Thyroid gland (tissue), 4 donors: ENCODE data around the gene TRAK1. TPM values are rescaled to one million over a fixed set of nuclear protein-coding genes. Genes with fewer than 3 reads are reported as not detected.

Experiments used
- DNase-seq, 2 donors: peaks; one replicate each; pipeline ENCODE4 v3.0.0-alpha.2; 2019
- H3K27ac ChIP-seq, 3 donors: fragments of 200-600 bp; sonication (generic); 1 replicate in 2 of 3; 2 replicates in 1 of 3; pipeline ENCODE4 v1.5.1; 2016 to 2019; ENCODE audit warnings: mild to moderate bottlenecking in 1 of 3, moderate library complexity in 1 of 3
- H3K27me3 ChIP-seq: fragments of 200-600 bp; sonication (generic); one replicate; pipeline ENCODE4 v1.5.1; 2019
- H3K36me3 ChIP-seq, 2 donors: fragments of 200-600 bp; sonication (generic); one replicate each; pipeline ENCODE4 v1.5.1; 2016 to 2019
- H3K4me1 ChIP-seq, 2 donors: fragments of 200-600 bp; sonication (generic); one replicate each; pipeline ENCODE4 v1.5.1; 2017 to 2019
- H3K4me3 ChIP-seq, 3 donors: fragments of 200-600 bp; sonication (generic); replicated peaks in 1 of 3; 1 replicate in 2 of 3; 2 replicates in 1 of 3; pipeline ENCODE4 v1.5.1; 2016; ENCODE audit warnings: mild to moderate bottlenecking in 1 of 3
- H3K9me3 ChIP-seq: fragments of 200-600 bp; sonication (generic); one replicate; pipeline ENCODE4 v1.5.1; 2017
- POLR2A ChIP-seq, 2 donors: fragments of 450-650 bp; IDR thresholded peaks; one replicate each; pipeline ENCODE4 v1.6.1; 2017; ENCODE audit warnings: antibody characterized with exemption in 2 of 2, mild to moderate bottlenecking in 2 of 2, moderate library complexity in 1 of 2
- WGBS, 2 donors: methylation state at CpG; one replicate each; pipeline ENCODE4 v1.1.5; 2017; 5-methylcytosine and 5-hydroxymethylcytosine counted together
- intact Hi-C: fragments of 100-400 bp; cut with DNase I; formaldehyde crosslinking; loops from one replicate; pipeline ENCODE4 v1.15.1; 2023
- total RNA-seq, 4 donors: library from RNA; depleted of rRNA; stranded (reverse); fragments of >200 nt; gene quantifications; one replicate each; pipeline ENCODE4 v1.2.3, GENCODE V29; 2016
- TF ChIP-seq, protein P1 (sequence below), 6 experiments: fragments of 200-600 bp in 3 of 6; fragments of 450-650 bp in 3 of 6; sonication (generic) in 3 of 6; IDR thresholded peaks; one replicate each; pipeline ENCODE4 v1.5.1; 2016 to 2019; ENCODE audit warnings: antibody characterized with exemption in 6 of 6, mild to moderate bottlenecking in 2 of 6, inconsistent platforms in 1 of 6, moderate library complexity in 1 of 6

The TRAK1 gene
- total RNA-seq, 4 donors from 2014 or later, result 46.1 to 87.8 (median 76.4) TPM

DNA sequence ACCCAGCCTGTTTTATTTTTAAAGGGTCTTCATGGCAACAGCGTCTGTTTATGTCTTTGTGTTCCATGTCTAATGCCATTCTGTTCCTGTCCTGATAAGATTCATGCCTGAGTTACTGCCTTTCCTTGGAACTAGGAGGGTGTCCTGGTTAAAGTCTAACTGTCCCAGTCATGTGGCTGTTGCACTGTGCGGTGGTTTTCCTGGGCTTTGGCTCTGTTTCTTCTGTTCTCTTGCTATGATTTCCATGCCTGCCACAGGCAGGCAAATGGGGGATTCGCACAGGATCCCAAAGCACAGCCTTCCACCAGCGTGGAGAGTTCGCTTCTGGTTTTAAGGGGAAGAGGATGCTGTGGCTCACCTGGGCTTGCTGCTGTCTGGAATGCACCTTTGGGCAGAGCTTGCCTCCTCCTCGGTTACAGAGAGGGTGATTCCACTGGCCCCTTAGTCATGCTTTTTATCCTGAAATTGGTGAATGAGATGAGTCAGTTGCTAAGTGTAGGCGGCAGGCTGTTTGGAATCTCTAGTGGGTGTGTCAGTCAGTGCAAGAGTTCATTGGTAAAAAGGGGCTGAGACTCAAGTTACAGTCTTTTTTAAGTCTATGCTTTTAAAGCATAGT is 88.1 kb downstream of the TRAK1 start:
- Histone ChIP-seq H3K36me3 (no peaks in the 10 kb centered on the region), H3K27me3 (no peaks in the 10 kb centered on the region), H3K4me3 (no peak overlapping the region), H3K9me3 (no peaks in the 10 kb centered on the region), H3K4me1 (peaks cover 11 to 20% of the 10 kb centered on the region in 2 donors), H3K27ac (no peak overlapping the region)
- TF ChIP-seq POLR2A (IDR thresholded peaks at IDR 0.05), result no peak
- TF ChIP-seq, protein P1, sequence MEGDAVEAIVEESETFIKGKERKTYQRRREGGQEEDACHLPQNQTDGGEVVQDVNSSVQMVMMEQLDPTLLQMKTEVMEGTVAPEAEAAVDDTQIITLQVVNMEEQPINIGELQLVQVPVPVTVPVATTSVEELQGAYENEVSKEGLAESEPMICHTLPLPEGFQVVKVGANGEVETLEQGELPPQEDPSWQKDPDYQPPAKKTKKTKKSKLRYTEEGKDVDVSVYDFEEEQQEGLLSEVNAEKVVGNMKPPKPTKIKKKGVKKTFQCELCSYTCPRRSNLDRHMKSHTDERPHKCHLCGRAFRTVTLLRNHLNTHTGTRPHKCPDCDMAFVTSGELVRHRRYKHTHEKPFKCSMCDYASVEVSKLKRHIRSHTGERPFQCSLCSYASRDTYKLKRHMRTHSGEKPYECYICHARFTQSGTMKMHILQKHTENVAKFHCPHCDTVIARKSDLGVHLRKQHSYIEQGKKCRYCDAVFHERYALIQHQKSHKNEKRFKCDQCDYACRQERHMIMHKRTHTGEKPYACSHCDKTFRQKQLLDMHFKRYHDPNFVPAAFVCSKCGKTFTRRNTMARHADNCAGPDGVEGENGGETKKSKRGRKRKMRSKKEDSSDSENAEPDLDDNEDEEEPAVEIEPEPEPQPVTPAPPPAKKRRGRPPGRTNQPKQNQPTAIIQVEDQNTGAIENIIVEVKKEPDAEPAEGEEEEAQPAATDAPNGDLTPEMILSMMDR (IDR thresholded peaks at IDR 0.05), result no peak
- intact Hi-C loops, result no loop called here
- peak; percentile 52 to 59 for DNase-seq
- WGBS, 2 donors, result 40 to 43% methylated on average over 7 of the region's 7 CpGs

- H3K4me1 ChIP-seq, result peaks cover 8 to 21% of the 10 kb centered on the region in 2 donors
- H3K27me3 ChIP-seq, result no peaks in the 10 kb centered on the region
- H3K27ac ChIP-seq, result no peak overlapping the region
- intact Hi-C loops, result no loop called here
- H3K4me3 ChIP-seq, result no peak overlapping the region
- DNase-seq, result no peak
- 95 to 97% methylated on average over 8 of the region's 8 CpGs for WGBS, 2 donors
- no peaks in the 10 kb centered on the region for H3K36me3 ChIP-seq
- TF ChIP-seq, protein P1 (IDR thresholded peaks at IDR 0.05), result no peak
- no peak for TF ChIP-seq POLR2A (IDR thresholded peaks at IDR 0.05)
- H3K9me3 ChIP-seq, result no peaks in the 10 kb centered on the region
These were observed 89.7 kb downstream of the TRAK1 start for GRCh38 chr3:42180901-42181300.

GRCh38 chr3:42182555-42182954 is 91.4 kb downstream of the TRAK1 start:
- intact Hi-C loops, result no loop called here
- Histone ChIP-seq H3K27me3 (no peaks in the 10 kb centered on the region), H3K27ac (no peak overlapping the region), H3K4me3 (no peak overlapping the region), H3K9me3 (no peaks in the 10 kb centered on the region), H3K36me3 (no peaks in the 10 kb centered on the region), H3K4me1 (peaks cover 8 to 21% of the 10 kb centered on the region in 2 donors)
- no peak for DNase-seq
- WGBS, 2 donors, result 46 to 48% methylated on average over 3 of the region's 3 CpGs
- TF ChIP-seq, protein P1 (IDR thresholded peaks at IDR 0.05), result no peak
- no peak for TF ChIP-seq POLR2A (IDR thresholded peaks at IDR 0.05)

DNA sequence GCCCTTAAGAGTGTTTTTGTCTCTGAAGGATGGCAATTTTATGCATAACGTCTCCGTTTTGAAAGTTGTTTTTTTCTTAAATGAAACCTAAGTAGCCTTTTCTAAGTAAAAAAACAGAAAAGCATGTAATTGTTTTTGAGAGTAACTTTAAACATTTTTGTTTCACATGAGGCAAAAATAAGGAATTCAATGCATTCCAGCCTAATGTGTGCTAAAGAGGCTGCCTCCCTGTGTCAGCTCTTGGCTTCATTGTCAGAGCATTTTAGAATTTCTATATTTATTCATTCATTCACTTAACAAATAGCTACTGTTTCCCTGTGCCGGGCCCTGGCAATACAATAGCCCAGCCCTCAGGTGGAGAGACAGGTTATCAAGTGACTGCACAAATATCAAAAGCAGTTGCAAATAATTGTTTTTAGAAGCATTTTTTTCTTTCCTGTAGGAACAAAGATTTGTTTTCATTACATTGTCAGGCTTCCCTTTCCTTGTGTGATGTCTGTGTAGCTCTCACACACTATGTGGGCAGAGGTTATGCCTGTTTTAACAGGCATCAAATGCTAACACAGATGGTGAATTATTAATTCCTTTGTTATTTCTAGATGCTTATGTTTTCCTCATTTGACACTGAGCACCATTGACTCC is 93.0 kb downstream of the TRAK1 start:
- no peaks in the 10 kb centered on the region for H3K36me3 ChIP-seq
- H3K4me1 ChIP-seq, result peaks cover 8 to 18% of the 10 kb centered on the region in 2 donors
- intact Hi-C loops, result no loop called here
- no peaks in the 10 kb centered on the region for H3K9me3 ChIP-seq
- H3K27ac ChIP-seq, result no peak overlapping the region
- H3K27me3 ChIP-seq, result no peaks in the 10 kb centered on the region
- WGBS, 2 donors, result 76 to 79% methylated on average over 3 of the region's 3 CpGs
- no peak for DNase-seq
- TF ChIP-seq, protein P1 (IDR thresholded peaks at IDR 0.05), result no peak
- TF ChIP-seq POLR2A (IDR thresholded peaks at IDR 0.05), result no peak
- no peak overlapping the region for H3K4me3 ChIP-seq
